ENCODE results near the gene LPA.

- no peak for TF ChIP-seq CTCF (IDR thresholded peaks at IDR 0.05)
- TF ChIP-seq POLR2A (IDR thresholded peaks at IDR 0.05): no peak
- no peak for TF ChIP-seq POLR2AphosphoS5 (IDR thresholded peaks at IDR 0.05)
- TF ChIP-seq EP300 (IDR thresholded peaks at IDR 0.05): no peak
Measured at GRCh38 chr6:160494576-160494975, 169.5 kb downstream of the LPA start.

Data from suprapubic skin (tissue), 4 donors.